ENCODE measurements around the gene MEA1. TPM values are rescaled to one million over a fixed set of nuclear protein-coding genes. Genes with fewer than 3 reads are reported as not detected.

MEA1 gene
- total RNA-seq, 1 experiment from 2014 or later: 51.7 TPM

GRCh38 chr6:42970871-42971612 is 42.7 kb downstream of the MEA1 start:
- Histone ChIP-seq H3K79me2 (ENCODE audit: low read length) (peaks cover 6% of the 10 kb centered on the region; the same call in 1 of the 2 replicates), H3K36me3 (ENCODE audit: insufficient read depth, low read length) (no peaks in the 10 kb centered on the region), H3K9ac (ENCODE audit: low read length) (no peak overlapping the region), H3K9me2 (replicated peaks; ENCODE audit: insufficient read depth, low read length) (no peaks in the 10 kb centered on the region), H2AFZ (ENCODE audit: low read length) (no peak overlapping the region), H4K20me1 (ENCODE audit: insufficient read depth, low read depth, low read length) (no peaks in the 10 kb centered on the region), H3K27me3 (ENCODE audit: low read length) (no peaks in the 10 kb centered on the region), H3K4me2 (ENCODE audit: low read depth, low read length, poor library complexity, severe bottlenecking) (no peak overlapping the region), H3K4me3 (ENCODE audit: low read length) (no peak overlapping the region), H3K9me3 (ENCODE audit: low read length) (no peaks in the 10 kb centered on the region), H3K27ac (ENCODE audit: low read length) (no peak overlapping the region), H3K4me1 (ENCODE audit: low read length) (no peaks in the 10 kb centered on the region)
- DNase-seq: no peak

DNA sequence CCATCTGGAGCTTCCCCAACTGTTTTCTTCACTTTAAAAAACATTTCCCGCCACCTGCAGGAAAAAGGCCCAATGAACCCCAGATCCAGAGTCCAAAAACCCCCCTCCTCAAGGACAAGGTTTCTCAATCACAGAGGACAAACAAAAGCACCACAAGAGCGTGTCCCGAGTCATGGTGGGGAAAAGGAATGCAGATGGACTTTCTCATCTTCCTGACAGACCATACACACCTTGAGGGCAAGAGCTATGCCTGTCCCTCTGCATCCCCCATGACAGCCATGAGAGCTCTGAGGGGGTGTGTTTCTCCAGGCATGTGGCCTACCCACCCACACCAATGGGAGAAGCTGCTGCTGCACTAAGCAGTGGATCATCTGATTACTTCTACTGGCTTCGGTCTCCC is 43.8 kb downstream of the MEA1 start:
- Histone ChIP-seq H3K4me2 (ENCODE audit: low read depth, low read length, poor library complexity, severe bottlenecking) (no peak overlapping the region), H4K20me1 (ENCODE audit: insufficient read depth, low read depth, low read length) (no peaks in the 10 kb centered on the region), H3K79me2 (ENCODE audit: low read length) (peaks cover under 1% of the 10 kb centered on the region; the same call in 1 of the 2 replicates), H3K9me3 (ENCODE audit: low read length) (no peaks in the 10 kb centered on the region), H3K27me3 (ENCODE audit: low read length) (no peaks in the 10 kb centered on the region), H2AFZ (ENCODE audit: low read length) (no peak overlapping the region), H3K27ac (ENCODE audit: low read length) (no peak overlapping the region), H3K9me2 (replicated peaks; ENCODE audit: insufficient read depth, low read length) (no peaks in the 10 kb centered on the region), H3K4me3 (ENCODE audit: low read length) (no peak overlapping the region), H3K36me3 (ENCODE audit: insufficient read depth, low read length) (no peaks in the 10 kb centered on the region), H3K4me1 (ENCODE audit: low read length) (no peaks in the 10 kb centered on the region), H3K9ac (ENCODE audit: low read length) (no peak overlapping the region)
- DNase-seq: no peak

DNA sequence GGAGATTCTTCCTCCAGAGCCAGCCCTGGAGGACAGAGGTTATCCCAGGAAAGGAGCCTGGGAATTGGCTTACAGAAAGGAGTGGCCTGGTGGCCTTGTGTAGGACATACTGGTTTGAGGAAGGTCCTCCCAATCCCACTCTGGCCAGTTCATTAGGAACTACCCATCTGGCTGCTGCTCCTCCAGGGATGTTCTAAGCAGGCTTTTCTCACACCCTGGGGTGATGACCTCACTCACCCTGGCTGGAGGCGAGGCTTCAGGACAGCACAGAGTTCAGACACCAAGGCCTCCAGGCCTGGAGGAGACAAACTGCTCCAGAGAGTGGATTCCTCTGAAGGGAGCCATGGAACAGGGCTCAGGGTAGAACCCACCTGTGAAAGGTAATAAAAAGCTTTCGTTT is 44.3 kb downstream of the MEA1 start:
- H3K4me1 ChIP-seq (ENCODE audit: low read length): no peaks in the 10 kb centered on the region
- H3K9me2 ChIP-seq (replicated peaks; ENCODE audit: insufficient read depth, low read length): no peaks in the 10 kb centered on the region
- DNase-seq: no peak
- H4K20me1 ChIP-seq (ENCODE audit: insufficient read depth, low read depth, low read length): no peaks in the 10 kb centered on the region
- no peak overlapping the region for H3K4me3 ChIP-seq (ENCODE audit: low read length)
- H3K79me2 ChIP-seq (ENCODE audit: low read length): no peaks in the 10 kb centered on the region
- no peak overlapping the region for H2AFZ ChIP-seq (ENCODE audit: low read length)
- no peak overlapping the region for H3K4me2 ChIP-seq (ENCODE audit: low read depth, low read length, poor library complexity, severe bottlenecking)
- H3K9me3 ChIP-seq (ENCODE audit: low read length): no peaks in the 10 kb centered on the region
- H3K27me3 ChIP-seq (ENCODE audit: low read length): no peaks in the 10 kb centered on the region
- no peak overlapping the region for H3K9ac ChIP-seq (ENCODE audit: low read length)
- H3K27ac ChIP-seq (ENCODE audit: low read length): no peak overlapping the region
- no peaks in the 10 kb centered on the region for H3K36me3 ChIP-seq (ENCODE audit: insufficient read depth, low read length)

DNA sequence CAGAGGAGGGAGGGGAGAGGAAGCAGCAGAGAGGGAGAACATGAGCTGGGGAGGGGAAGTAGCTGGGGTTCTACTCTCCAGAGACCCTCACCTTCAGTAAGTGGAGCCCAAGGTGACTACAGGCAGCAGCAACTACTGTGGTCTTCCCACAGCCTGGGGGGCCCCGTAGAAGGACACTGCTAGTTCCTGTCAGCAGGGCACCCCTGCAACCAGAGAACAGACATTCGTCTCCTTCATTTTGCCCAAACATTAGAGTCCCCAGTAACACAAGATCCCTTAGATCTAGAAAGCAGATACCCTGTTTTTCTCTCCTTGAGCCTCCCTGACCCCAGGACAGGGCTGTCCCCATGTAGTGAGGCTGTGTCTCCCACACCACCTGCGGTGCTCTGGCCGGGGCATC is 45.0 kb downstream of the MEA1 start:
- no peaks in the 10 kb centered on the region for H3K36me3 ChIP-seq (ENCODE audit: insufficient read depth, low read length)
- H3K4me1 ChIP-seq (ENCODE audit: low read length): no peaks in the 10 kb centered on the region
- H3K9ac ChIP-seq (ENCODE audit: low read length): no peak overlapping the region

DNA sequence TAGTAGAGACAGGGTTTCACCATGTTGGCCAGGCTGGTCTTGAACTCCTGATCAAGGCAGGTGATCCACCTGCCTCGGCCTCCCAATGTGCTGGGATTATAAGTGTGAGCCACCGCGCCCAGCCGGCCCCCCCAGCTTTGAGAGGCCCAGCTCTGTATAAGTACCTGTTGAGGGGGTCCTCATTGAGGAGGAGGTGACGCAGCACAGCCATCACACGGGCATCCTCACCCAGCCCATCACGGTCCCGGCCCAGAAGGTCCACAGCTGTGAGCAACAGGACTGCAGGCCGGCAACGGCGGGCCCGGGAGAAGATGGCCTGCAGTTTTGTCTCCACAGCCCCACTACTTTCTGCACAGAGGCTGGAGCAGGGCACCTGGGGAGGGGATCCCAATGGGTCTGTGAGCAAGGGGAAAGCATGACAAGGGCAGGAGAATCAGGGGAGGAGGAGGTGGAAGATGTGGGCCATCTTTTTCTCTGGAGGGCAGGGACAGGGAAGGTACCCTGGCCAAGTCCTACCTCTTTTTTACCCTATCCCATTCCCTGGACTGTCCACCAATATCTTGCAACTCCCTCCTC is 45.5 kb downstream of the MEA1 start:
- H3K27me3 ChIP-seq (ENCODE audit: low read length): no peaks in the 10 kb centered on the region
- no peak overlapping the region for H3K4me3 ChIP-seq (ENCODE audit: low read length)
- H2AFZ ChIP-seq (ENCODE audit: low read length): no peak overlapping the region
- no peak overlapping the region for H3K9ac ChIP-seq (ENCODE audit: low read length)
- no peaks in the 10 kb centered on the region for H3K79me2 ChIP-seq (ENCODE audit: low read length)
- H3K36me3 ChIP-seq (ENCODE audit: insufficient read depth, low read length): no peaks in the 10 kb centered on the region
- no peak for DNase-seq
- H3K4me2 ChIP-seq (ENCODE audit: low read depth, low read length, poor library complexity, severe bottlenecking): no peak overlapping the region
- no peak overlapping the region for H3K27ac ChIP-seq (ENCODE audit: low read length)
- H3K9me2 ChIP-seq (replicated peaks; ENCODE audit: insufficient read depth, low read length): no peaks in the 10 kb centered on the region
- no peaks in the 10 kb centered on the region for H3K4me1 ChIP-seq (ENCODE audit: low read length)
- no peaks in the 10 kb centered on the region for H3K9me3 ChIP-seq (ENCODE audit: low read length)
- no peaks in the 10 kb centered on the region for H4K20me1 ChIP-seq (ENCODE audit: insufficient read depth, low read depth, low read length)

More for the DNA sequence above, 45.0 kb downstream of the MEA1 start:
- Histone ChIP-seq H4K20me1 (ENCODE audit: insufficient read depth, low read depth, low read length) (no peaks in the 10 kb centered on the region), H3K27me3 (ENCODE audit: low read length) (no peaks in the 10 kb centered on the region), H3K9me3 (ENCODE audit: low read length) (no peaks in the 10 kb centered on the region), H3K4me2 (ENCODE audit: low read depth, low read length, poor library complexity, severe bottlenecking) (no peak overlapping the region), H3K79me2 (ENCODE audit: low read length) (no peaks in the 10 kb centered on the region), H3K4me3 (ENCODE audit: low read length) (no peak overlapping the region), H3K27ac (ENCODE audit: low read length) (no peak overlapping the region), H3K9me2 (replicated peaks; ENCODE audit: insufficient read depth, low read length) (no peaks in the 10 kb centered on the region), H2AFZ (ENCODE audit: low read length) (no peak overlapping the region)
- DNase-seq: no peak

GRCh38 chr6:42967228-42967627 is 46.5 kb downstream of the MEA1 start:
- Histone ChIP-seq H3K9ac (ENCODE audit: low read length) (no peak overlapping the region), H3K36me3 (ENCODE audit: insufficient read depth, low read length) (no peaks in the 10 kb centered on the region), H3K4me2 (ENCODE audit: low read depth, low read length, poor library complexity, severe bottlenecking) (no peak overlapping the region), H3K9me3 (ENCODE audit: low read length) (no peaks in the 10 kb centered on the region), H2AFZ (ENCODE audit: low read length) (no peak overlapping the region), H3K27ac (ENCODE audit: low read length) (no peak overlapping the region), H3K4me3 (ENCODE audit: low read length) (no peak overlapping the region), H3K79me2 (ENCODE audit: low read length) (no peaks in the 10 kb centered on the region), H3K9me2 (replicated peaks; ENCODE audit: insufficient read depth, low read length) (no peaks in the 10 kb centered on the region), H4K20me1 (ENCODE audit: insufficient read depth, low read depth, low read length) (no peaks in the 10 kb centered on the region), H3K27me3 (ENCODE audit: low read length) (no peaks in the 10 kb centered on the region), H3K4me1 (ENCODE audit: low read length) (no peaks in the 10 kb centered on the region)
- no peak for DNase-seq

GRCh38 chr6:42966571-42966970 is 47.2 kb downstream of the MEA1 start:
- Histone ChIP-seq H3K4me2 (ENCODE audit: low read depth, low read length, poor library complexity, severe bottlenecking) (no peak overlapping the region), H3K4me1 (ENCODE audit: low read length) (no peaks in the 10 kb centered on the region), H3K27ac (ENCODE audit: low read length) (no peak overlapping the region), H3K36me3 (ENCODE audit: insufficient read depth, low read length) (no peaks in the 10 kb centered on the region), H3K27me3 (ENCODE audit: low read length) (no peaks in the 10 kb centered on the region), H3K79me2 (ENCODE audit: low read length) (no peaks in the 10 kb centered on the region), H3K4me3 (ENCODE audit: low read length) (no peak overlapping the region), H3K9me2 (replicated peaks; ENCODE audit: insufficient read depth, low read length) (no peaks in the 10 kb centered on the region), H3K9ac (ENCODE audit: low read length) (no peak overlapping the region), H2AFZ (ENCODE audit: low read length) (no peak overlapping the region), H3K9me3 (ENCODE audit: low read length) (no peaks in the 10 kb centered on the region), H4K20me1 (ENCODE audit: insufficient read depth, low read depth, low read length) (no peaks in the 10 kb centered on the region)
- DNase-seq: no peak

DNA sequence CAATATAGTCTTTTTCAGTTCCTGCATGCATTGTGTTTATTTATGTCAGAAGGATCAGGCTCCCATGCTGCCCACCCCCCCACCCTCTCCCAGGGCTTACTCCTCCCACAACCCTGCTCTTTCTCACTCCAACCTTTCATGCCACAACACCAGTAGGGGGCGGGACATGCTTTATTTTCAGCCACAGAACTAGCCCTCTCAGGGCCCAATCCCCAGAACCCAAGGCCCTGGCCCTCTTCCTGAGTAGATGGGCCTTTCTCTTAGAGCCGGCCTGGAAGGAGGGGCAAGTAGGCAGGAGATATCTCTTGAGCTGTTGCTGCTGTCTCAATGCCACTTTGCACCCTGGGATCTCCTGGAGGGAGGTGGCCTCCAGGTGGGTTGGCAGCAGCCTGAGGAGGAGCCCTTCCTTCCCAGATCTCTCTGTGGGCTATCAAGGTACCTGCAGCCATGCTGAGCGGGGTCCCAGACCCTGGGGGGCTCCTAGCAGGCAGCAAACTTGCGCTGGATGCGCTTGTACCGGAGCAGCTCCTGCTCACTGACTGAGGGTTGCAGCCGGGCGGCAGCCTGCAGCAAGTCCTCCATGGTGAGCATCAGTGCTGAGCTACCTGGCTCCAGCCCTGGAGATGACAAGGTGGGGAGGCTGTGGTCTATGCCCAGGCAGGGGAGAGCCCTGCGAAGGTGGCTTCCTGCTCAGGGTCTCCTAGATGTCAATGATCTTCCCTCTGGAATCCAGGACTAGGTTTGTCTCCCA is 49.7 kb downstream of the MEA1 start:
- Histone ChIP-seq H4K20me1 (ENCODE audit: insufficient read depth, low read depth, low read length) (no peaks in the 10 kb centered on the region), H3K27ac (ENCODE audit: low read length) (no peak overlapping the region), H2AFZ (ENCODE audit: low read length) (no peak overlapping the region), H3K9me3 (ENCODE audit: low read length) (no peaks in the 10 kb centered on the region), H3K9me2 (replicated peaks; ENCODE audit: insufficient read depth, low read length) (no peaks in the 10 kb centered on the region), H3K79me2 (ENCODE audit: low read length) (no peaks in the 10 kb centered on the region), H3K36me3 (ENCODE audit: insufficient read depth, low read length) (no peaks in the 10 kb centered on the region), H3K4me2 (ENCODE audit: low read depth, low read length, poor library complexity, severe bottlenecking) (no peak overlapping the region), H3K4me3 (ENCODE audit: low read length) (no peak overlapping the region), H3K4me1 (ENCODE audit: low read length) (no peaks in the 10 kb centered on the region), H3K9ac (ENCODE audit: low read length) (no peak overlapping the region), H3K27me3 (ENCODE audit: low read length) (no peaks in the 10 kb centered on the region)
- peak; percentile 82 for DNase-seq
